H9 (cell line): Measurements from ENCODE around the gene DCHS1. TPM values are rescaled to one million over a fixed set of nuclear protein-coding genes. Genes with fewer than 3 reads are reported as not detected.

Source experiments
- DNase-seq: peaks from one replicate; pipeline ENCODE4 v3.0.0-alpha.2; 2017
- H2AFZ ChIP-seq: one replicate; pipeline ENCODE4 v1.6.1; 2013; ENCODE audit warnings: mild to moderate bottlenecking, low read length, control low read depth, moderate library complexity
- H2AK5ac ChIP-seq: 2 replicates; pipeline ENCODE4 v1.6.1; 2013; ENCODE audit warnings: low read length, control low read depth, mixed read lengths; ENCODE audit not compliant: insufficient read length
- H2BK120ac ChIP-seq: one replicate; pipeline ENCODE4 v1.6.1; 2013; ENCODE audit warnings: low read depth, mild to moderate bottlenecking, low read length, control low read depth, inconsistent platforms; ENCODE audit not compliant: poor library complexity, severe bottlenecking
- H2BK12ac ChIP-seq: 2 replicates; pipeline ENCODE4 v1.6.1; 2013; ENCODE audit warnings: low read length, control low read depth, mixed read lengths, low read depth; ENCODE audit not compliant: insufficient read length
- H2BK15ac ChIP-seq: 2 replicates; pipeline ENCODE4 v1.6.1; 2013; ENCODE audit warnings: low read depth, low read length, control low read depth
- H2BK20ac ChIP-seq: one replicate; pipeline ENCODE4 v1.6.1; 2013; ENCODE audit warnings: low read depth, mild to moderate bottlenecking, low read length, control low read depth, inconsistent platforms; ENCODE audit not compliant: poor library complexity, severe bottlenecking
- H2BK5ac ChIP-seq: 2 replicates; pipeline ENCODE4 v1.6.1; 2013; ENCODE audit warnings: low read length, control low read depth, mixed read lengths; ENCODE audit not compliant: insufficient read length
- H3K14ac ChIP-seq: 2 replicates; pipeline ENCODE4 v1.6.1; 2013; ENCODE audit warnings: low read length, control low read depth; ENCODE audit not compliant: insufficient read depth
- H3K18ac ChIP-seq: 2 replicates; pipeline ENCODE4 v1.6.1; 2013; ENCODE audit warnings: low read depth, mild to moderate bottlenecking, mixed read lengths, low read length, control low read depth; ENCODE audit not compliant: insufficient read length
- H3K23ac ChIP-seq: 2 replicates; pipeline ENCODE4 v1.6.1; 2013; ENCODE audit warnings: low read length, control low read depth, mixed read lengths, low read depth; ENCODE audit not compliant: insufficient read length
- H3K23me2 ChIP-seq: 2 replicates; pipeline ENCODE4 v1.6.1; 2013; ENCODE audit warnings: low read depth, mild to moderate bottlenecking, mixed read lengths, low read length, control low read depth; ENCODE audit not compliant: insufficient read length, poor library complexity, severe bottlenecking
- H3K27ac ChIP-seq: 2 replicates; pipeline ENCODE4 v1.5.1; 2013; ENCODE audit warnings: low read length, control low read depth, mixed read lengths, low read depth; ENCODE audit not compliant: insufficient read length
- H3K27me3 ChIP-seq: 2 replicates; pipeline ENCODE4 v1.6.1; 2013; ENCODE audit warnings: low read length, control low read depth, inconsistent platforms; ENCODE audit not compliant: insufficient read depth
- H3K4ac ChIP-seq: 2 replicates; pipeline ENCODE4 v1.6.1; 2013; ENCODE audit warnings: low read depth, mild to moderate bottlenecking, control low read depth, inconsistent platforms, low read length, moderate library complexity
- H3K4me1 ChIP-seq: 2 replicates; pipeline ENCODE4 v1.6.1; 2013; ENCODE audit warnings: low read length, control low read depth, inconsistent platforms; ENCODE audit not compliant: insufficient read depth
- H3K4me2 ChIP-seq: 2 replicates; pipeline ENCODE4 v1.6.1; 2013; ENCODE audit warnings: low read length, control low read depth, mixed read lengths; ENCODE audit not compliant: insufficient read length, insufficient read depth
- H3K56ac ChIP-seq: 2 replicates; pipeline ENCODE4 v1.6.1; 2013; ENCODE audit warnings: low read depth, mild to moderate bottlenecking, mixed read lengths, low read length, control low read depth; ENCODE audit not compliant: insufficient read length
- H3K79me1 ChIP-seq: 2 replicates; pipeline ENCODE4 v1.6.1; 2013; ENCODE audit warnings: low read depth, mild to moderate bottlenecking, moderate library complexity, low read length, control low read depth, inconsistent platforms; ENCODE audit not compliant: insufficient read depth, poor library complexity, severe bottlenecking
- H3K79me2 ChIP-seq: 2 replicates; pipeline ENCODE4 v1.6.1; 2013; ENCODE audit warnings: low read length, control low read depth, inconsistent platforms; ENCODE audit not compliant: insufficient read depth
- H3K9ac ChIP-seq: 2 replicates; pipeline ENCODE4 v1.6.1; 2013; ENCODE audit warnings: low read length, control low read depth, mixed read lengths; ENCODE audit not compliant: insufficient read length; ENCODE audit errors: extremely low read depth
- H3K9me3 ChIP-seq: one replicate; pipeline ENCODE4 v1.6.1; 2013; ENCODE audit warnings: low read depth, low read length, inconsistent platforms; ENCODE audit not compliant: control insufficient read depth
- H3T11ph ChIP-seq: one replicate; pipeline ENCODE4 v1.6.1; 2013; ENCODE audit warnings: mild to moderate bottlenecking, low read length, control low read depth, inconsistent platforms
- H4K20me1 ChIP-seq: one replicate; pipeline ENCODE4 v1.6.1; 2013; ENCODE audit not compliant: control insufficient read depth, insufficient read length, insufficient read depth
- H4K5ac ChIP-seq: 2 replicates; pipeline ENCODE4 v1.6.1; 2013; ENCODE audit warnings: low read depth, mild to moderate bottlenecking, mixed read lengths, low read length, control low read depth; ENCODE audit not compliant: insufficient read length
- H4K8ac ChIP-seq: replicated peaks from 2 replicates; pipeline ENCODE4 v1.6.1; 2013; ENCODE audit warnings: low read length, control low read depth, mixed read lengths, low read depth; ENCODE audit not compliant: insufficient read length
- H4K91ac ChIP-seq: 2 replicates; pipeline ENCODE4 v1.6.1; 2013; ENCODE audit warnings: low read depth, mild to moderate bottlenecking, moderate library complexity, mixed read lengths, low read length, control low read depth; ENCODE audit not compliant: insufficient read length
- H3K27ac Mint-ChIP-seq, 3 experiments: 2 replicates in 2 of 3; 3 replicates in 1 of 3; pipeline ENCODE4 v1.8.0; 2020 to 2021; ENCODE audit warnings: mixed read lengths in 3 of 3, mild to moderate bottlenecking in 1 of 3, moderate library complexity in 1 of 3
- H3K27me3 Mint-ChIP-seq: 2 replicates; pipeline ENCODE4 v1.8.0; 2021; ENCODE audit warnings: low read depth, mild to moderate bottlenecking, moderate library complexity, mixed read lengths
- H3K36me3 Mint-ChIP-seq, 3 experiments: 2 replicates in 2 of 3; 3 replicates in 1 of 3; pipeline ENCODE4 v1.8.0; 2020 to 2021; ENCODE audit warnings: low read depth in 3 of 3, mixed read lengths in 3 of 3; ENCODE audit not compliant: insufficient read depth in 1 of 3
- H3K4me1 Mint-ChIP-seq, 2 experiments: 2 replicates each; pipeline ENCODE4 v1.8.0; 2020; ENCODE audit warnings: mixed read lengths in 2 of 2
- H3K4me3 Mint-ChIP-seq, 2 experiments: 2 replicates in 1 of 2; 3 replicates in 1 of 2; pipeline ENCODE4 v1.8.0; 2020 to 2021; ENCODE audit warnings: mild to moderate bottlenecking in 2 of 2, mixed read lengths in 2 of 2, moderate library complexity in 1 of 2
- H3K9me3 Mint-ChIP-seq, 2 experiments: 2 replicates in 1 of 2; 3 replicates in 1 of 2; pipeline ENCODE4 v1.8.0; 2020; ENCODE audit warnings: mild to moderate bottlenecking in 2 of 2, mixed read lengths in 2 of 2, moderate library complexity in 1 of 2
- WGBS: extraction: QIAGEN DNeasy Blood & Tissue Kit; methylation state at CpG from one replicate; pipeline ENCODE4 v1.1.7; 2013; ENCODE audit warnings: missing lambda C conversion rate, low lambda C conversion rate, mixed read lengths; ENCODE audit not compliant: insufficient read length; ENCODE audit errors: extremely low coverage; 5-methylcytosine and 5-hydroxymethylcytosine counted together
- total RNA-seq: library from RNA; stranded (reverse); gene quantifications from 2 replicates; pipeline ENCODE4 v1.2.1, GENCODE V29; 2021
- TF ChIP-seq, protein P1 (sequence below): fragments of 200-600 bp; sonication (generic); conservative IDR thresholded peaks from 3 replicates; pipeline ENCODE4 v1.8.0; 2021; ENCODE audit warnings: antibody characterized with exemption, mild to moderate bottlenecking

DCHS1 gene
- total RNA-seq, 1 experiment from 2014 or later: 12.5 TPM

DNA sequence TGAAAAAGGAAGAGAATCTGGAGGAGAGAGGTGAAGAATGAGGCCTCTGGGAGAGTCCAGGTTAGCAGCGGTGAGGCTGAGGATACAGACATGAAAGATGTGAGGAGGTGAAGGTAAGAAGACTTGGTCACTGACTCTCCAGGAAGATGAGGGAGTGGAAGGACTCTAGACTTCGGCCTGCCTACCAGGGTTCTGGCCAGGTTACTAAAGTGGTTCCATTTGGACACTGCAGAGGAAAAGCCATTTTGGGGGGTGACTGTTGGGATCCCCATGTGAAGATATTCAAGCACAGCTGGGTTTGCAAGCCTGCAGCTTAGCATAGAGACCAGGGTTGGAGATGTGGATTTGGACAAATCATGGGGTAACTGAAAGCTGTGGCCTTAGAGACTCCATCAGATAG, 7.8 kb downstream of the DCHS1 start:
- H3K27ac Mint-ChIP-seq: no peak overlapping the region
- Histone ChIP-seq H3K4me2 (no peak overlapping the region), H4K20me1 (no peaks in the 10 kb centered on the region), H3K18ac (no peak overlapping the region), H2BK20ac (no peak overlapping the region), H3K23ac (no peak overlapping the region), H3K4me1 (peaks cover 2% of the 10 kb centered on the region; the same call in 1 of the 2 replicates), H2AK5ac (no peak overlapping the region), H3K23me2 (no peaks in the 10 kb centered on the region), H3K27me3 (0 out of 2 replicates have a peak, but pooled peaks cover 1% of the 10 kb centered on the region), H4K91ac (no peak overlapping the region), H3K56ac (no peak overlapping the region), H3K9me3 (no peaks in the 10 kb centered on the region), H2BK120ac (no peak overlapping the region), H4K5ac (no peak overlapping the region), H3K79me2 (no peaks in the 10 kb centered on the region), H3K4ac (no peak overlapping the region), H2BK5ac (no peak overlapping the region), H3T11ph (no peak overlapping the region), H2AFZ (no peak overlapping the region), H2BK15ac (no peak overlapping the region), H3K79me1 (no peaks in the 10 kb centered on the region), H4K8ac (no peak overlapping the region), H3K27ac (no peak overlapping the region), H3K14ac (no peak overlapping the region), H3K9ac (no peak overlapping the region), H2BK12ac (no peak overlapping the region)
- 0 out of 2 replicates have a peak, but pooled peaks cover 2% of the 10 kb centered on the region for H3K27me3 Mint-ChIP-seq
- H3K4me3 Mint-ChIP-seq: no peak overlapping the region
- no peaks in the 10 kb centered on the region for H3K9me3 Mint-ChIP-seq
- no peaks in the 10 kb centered on the region for H3K36me3 Mint-ChIP-seq
- no peaks in the 10 kb centered on the region for H3K4me1 Mint-ChIP-seq
- DNase-seq: no peak
- TF ChIP-seq, protein P1, sequence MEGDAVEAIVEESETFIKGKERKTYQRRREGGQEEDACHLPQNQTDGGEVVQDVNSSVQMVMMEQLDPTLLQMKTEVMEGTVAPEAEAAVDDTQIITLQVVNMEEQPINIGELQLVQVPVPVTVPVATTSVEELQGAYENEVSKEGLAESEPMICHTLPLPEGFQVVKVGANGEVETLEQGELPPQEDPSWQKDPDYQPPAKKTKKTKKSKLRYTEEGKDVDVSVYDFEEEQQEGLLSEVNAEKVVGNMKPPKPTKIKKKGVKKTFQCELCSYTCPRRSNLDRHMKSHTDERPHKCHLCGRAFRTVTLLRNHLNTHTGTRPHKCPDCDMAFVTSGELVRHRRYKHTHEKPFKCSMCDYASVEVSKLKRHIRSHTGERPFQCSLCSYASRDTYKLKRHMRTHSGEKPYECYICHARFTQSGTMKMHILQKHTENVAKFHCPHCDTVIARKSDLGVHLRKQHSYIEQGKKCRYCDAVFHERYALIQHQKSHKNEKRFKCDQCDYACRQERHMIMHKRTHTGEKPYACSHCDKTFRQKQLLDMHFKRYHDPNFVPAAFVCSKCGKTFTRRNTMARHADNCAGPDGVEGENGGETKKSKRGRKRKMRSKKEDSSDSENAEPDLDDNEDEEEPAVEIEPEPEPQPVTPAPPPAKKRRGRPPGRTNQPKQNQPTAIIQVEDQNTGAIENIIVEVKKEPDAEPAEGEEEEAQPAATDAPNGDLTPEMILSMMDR: no peak
- WGBS: no CpG with 5 or more reads among the region's 2 CpGs
